H9 (cell line): ENCODE data around the gene ARNT2. TPM values are rescaled to one million over a fixed set of nuclear protein-coding genes. Genes with fewer than 3 reads are reported as not detected.

Experiments
- DNase-seq: peaks from one replicate; pipeline ENCODE4 v3.0.0-alpha.2; 2017
- H2AFZ ChIP-seq: one replicate; pipeline ENCODE4 v1.6.1; 2013; ENCODE audit warnings: mild to moderate bottlenecking, low read length, control low read depth, moderate library complexity
- H2AK5ac ChIP-seq: 2 replicates; pipeline ENCODE4 v1.6.1; 2013; ENCODE audit warnings: low read length, control low read depth, mixed read lengths; ENCODE audit not compliant: insufficient read length
- H2BK120ac ChIP-seq: one replicate; pipeline ENCODE4 v1.6.1; 2013; ENCODE audit warnings: low read depth, mild to moderate bottlenecking, low read length, control low read depth, inconsistent platforms; ENCODE audit not compliant: poor library complexity, severe bottlenecking
- H2BK12ac ChIP-seq: 2 replicates; pipeline ENCODE4 v1.6.1; 2013; ENCODE audit warnings: low read length, control low read depth, mixed read lengths, low read depth; ENCODE audit not compliant: insufficient read length
- H2BK15ac ChIP-seq: 2 replicates; pipeline ENCODE4 v1.6.1; 2013; ENCODE audit warnings: low read depth, low read length, control low read depth
- H2BK20ac ChIP-seq: one replicate; pipeline ENCODE4 v1.6.1; 2013; ENCODE audit warnings: low read depth, mild to moderate bottlenecking, low read length, control low read depth, inconsistent platforms; ENCODE audit not compliant: poor library complexity, severe bottlenecking
- H2BK5ac ChIP-seq: 2 replicates; pipeline ENCODE4 v1.6.1; 2013; ENCODE audit warnings: low read length, control low read depth, mixed read lengths; ENCODE audit not compliant: insufficient read length
- H3K14ac ChIP-seq: 2 replicates; pipeline ENCODE4 v1.6.1; 2013; ENCODE audit warnings: low read length, control low read depth; ENCODE audit not compliant: insufficient read depth
- H3K18ac ChIP-seq: 2 replicates; pipeline ENCODE4 v1.6.1; 2013; ENCODE audit warnings: low read depth, mild to moderate bottlenecking, mixed read lengths, low read length, control low read depth; ENCODE audit not compliant: insufficient read length
- H3K23ac ChIP-seq: 2 replicates; pipeline ENCODE4 v1.6.1; 2013; ENCODE audit warnings: low read length, control low read depth, mixed read lengths, low read depth; ENCODE audit not compliant: insufficient read length
- H3K23me2 ChIP-seq: 2 replicates; pipeline ENCODE4 v1.6.1; 2013; ENCODE audit warnings: low read depth, mild to moderate bottlenecking, mixed read lengths, low read length, control low read depth; ENCODE audit not compliant: insufficient read length, poor library complexity, severe bottlenecking
- H3K27ac ChIP-seq: 2 replicates; pipeline ENCODE4 v1.5.1; 2013; ENCODE audit warnings: low read length, control low read depth, mixed read lengths, low read depth; ENCODE audit not compliant: insufficient read length
- H3K27me3 ChIP-seq: 2 replicates; pipeline ENCODE4 v1.6.1; 2013; ENCODE audit warnings: low read length, control low read depth, inconsistent platforms; ENCODE audit not compliant: insufficient read depth
- H3K4ac ChIP-seq: 2 replicates; pipeline ENCODE4 v1.6.1; 2013; ENCODE audit warnings: low read depth, mild to moderate bottlenecking, control low read depth, inconsistent platforms, low read length, moderate library complexity
- H3K4me1 ChIP-seq: 2 replicates; pipeline ENCODE4 v1.6.1; 2013; ENCODE audit warnings: low read length, control low read depth, inconsistent platforms; ENCODE audit not compliant: insufficient read depth
- H3K4me2 ChIP-seq: 2 replicates; pipeline ENCODE4 v1.6.1; 2013; ENCODE audit warnings: low read length, control low read depth, mixed read lengths; ENCODE audit not compliant: insufficient read length, insufficient read depth
- H3K56ac ChIP-seq: 2 replicates; pipeline ENCODE4 v1.6.1; 2013; ENCODE audit warnings: low read depth, mild to moderate bottlenecking, mixed read lengths, low read length, control low read depth; ENCODE audit not compliant: insufficient read length
- H3K79me1 ChIP-seq: 2 replicates; pipeline ENCODE4 v1.6.1; 2013; ENCODE audit warnings: low read depth, mild to moderate bottlenecking, moderate library complexity, low read length, control low read depth, inconsistent platforms; ENCODE audit not compliant: insufficient read depth, poor library complexity, severe bottlenecking
- H3K79me2 ChIP-seq: 2 replicates; pipeline ENCODE4 v1.6.1; 2013; ENCODE audit warnings: low read length, control low read depth, inconsistent platforms; ENCODE audit not compliant: insufficient read depth
- H3K9ac ChIP-seq: 2 replicates; pipeline ENCODE4 v1.6.1; 2013; ENCODE audit warnings: low read length, control low read depth, mixed read lengths; ENCODE audit not compliant: insufficient read length; ENCODE audit errors: extremely low read depth
- H3K9me3 ChIP-seq: one replicate; pipeline ENCODE4 v1.6.1; 2013; ENCODE audit warnings: low read depth, low read length, inconsistent platforms; ENCODE audit not compliant: control insufficient read depth
- H3T11ph ChIP-seq: one replicate; pipeline ENCODE4 v1.6.1; 2013; ENCODE audit warnings: mild to moderate bottlenecking, low read length, control low read depth, inconsistent platforms
- H4K20me1 ChIP-seq: one replicate; pipeline ENCODE4 v1.6.1; 2013; ENCODE audit not compliant: control insufficient read depth, insufficient read length, insufficient read depth
- H4K5ac ChIP-seq: 2 replicates; pipeline ENCODE4 v1.6.1; 2013; ENCODE audit warnings: low read depth, mild to moderate bottlenecking, mixed read lengths, low read length, control low read depth; ENCODE audit not compliant: insufficient read length
- H4K8ac ChIP-seq: replicated peaks from 2 replicates; pipeline ENCODE4 v1.6.1; 2013; ENCODE audit warnings: low read length, control low read depth, mixed read lengths, low read depth; ENCODE audit not compliant: insufficient read length
- H4K91ac ChIP-seq: 2 replicates; pipeline ENCODE4 v1.6.1; 2013; ENCODE audit warnings: low read depth, mild to moderate bottlenecking, moderate library complexity, mixed read lengths, low read length, control low read depth; ENCODE audit not compliant: insufficient read length
- H3K27ac Mint-ChIP-seq, 3 experiments: 2 replicates in 2 of 3; 3 replicates in 1 of 3; pipeline ENCODE4 v1.8.0; 2020 to 2021; ENCODE audit warnings: mixed read lengths in 3 of 3, mild to moderate bottlenecking in 1 of 3, moderate library complexity in 1 of 3
- H3K27me3 Mint-ChIP-seq: 2 replicates; pipeline ENCODE4 v1.8.0; 2021; ENCODE audit warnings: low read depth, mild to moderate bottlenecking, moderate library complexity, mixed read lengths
- H3K36me3 Mint-ChIP-seq, 3 experiments: 2 replicates in 2 of 3; 3 replicates in 1 of 3; pipeline ENCODE4 v1.8.0; 2020 to 2021; ENCODE audit warnings: low read depth in 3 of 3, mixed read lengths in 3 of 3; ENCODE audit not compliant: insufficient read depth in 1 of 3
- H3K4me1 Mint-ChIP-seq, 2 experiments: 2 replicates each; pipeline ENCODE4 v1.8.0; 2020; ENCODE audit warnings: mixed read lengths in 2 of 2
- H3K4me3 Mint-ChIP-seq, 2 experiments: 2 replicates in 1 of 2; 3 replicates in 1 of 2; pipeline ENCODE4 v1.8.0; 2020 to 2021; ENCODE audit warnings: mild to moderate bottlenecking in 2 of 2, mixed read lengths in 2 of 2, moderate library complexity in 1 of 2
- H3K9me3 Mint-ChIP-seq, 2 experiments: 2 replicates in 1 of 2; 3 replicates in 1 of 2; pipeline ENCODE4 v1.8.0; 2020; ENCODE audit warnings: mild to moderate bottlenecking in 2 of 2, mixed read lengths in 2 of 2, moderate library complexity in 1 of 2
- WGBS: extraction: QIAGEN DNeasy Blood & Tissue Kit; methylation state at CpG from one replicate; pipeline ENCODE4 v1.1.7; 2013; ENCODE audit warnings: missing lambda C conversion rate, low lambda C conversion rate, mixed read lengths; ENCODE audit not compliant: insufficient read length; ENCODE audit errors: extremely low coverage; 5-methylcytosine and 5-hydroxymethylcytosine counted together
- total RNA-seq: library from RNA; stranded (reverse); gene quantifications from 2 replicates; pipeline ENCODE4 v1.2.1, GENCODE V29; 2021
- TF ChIP-seq, protein P1 (sequence below): fragments of 200-600 bp; sonication (generic); conservative IDR thresholded peaks from 3 replicates; pipeline ENCODE4 v1.8.0; 2021; ENCODE audit warnings: antibody characterized with exemption, mild to moderate bottlenecking

The ARNT2 gene
- total RNA-seq, 1 experiment from 2014 or later, result 10.5 TPM

DNA sequence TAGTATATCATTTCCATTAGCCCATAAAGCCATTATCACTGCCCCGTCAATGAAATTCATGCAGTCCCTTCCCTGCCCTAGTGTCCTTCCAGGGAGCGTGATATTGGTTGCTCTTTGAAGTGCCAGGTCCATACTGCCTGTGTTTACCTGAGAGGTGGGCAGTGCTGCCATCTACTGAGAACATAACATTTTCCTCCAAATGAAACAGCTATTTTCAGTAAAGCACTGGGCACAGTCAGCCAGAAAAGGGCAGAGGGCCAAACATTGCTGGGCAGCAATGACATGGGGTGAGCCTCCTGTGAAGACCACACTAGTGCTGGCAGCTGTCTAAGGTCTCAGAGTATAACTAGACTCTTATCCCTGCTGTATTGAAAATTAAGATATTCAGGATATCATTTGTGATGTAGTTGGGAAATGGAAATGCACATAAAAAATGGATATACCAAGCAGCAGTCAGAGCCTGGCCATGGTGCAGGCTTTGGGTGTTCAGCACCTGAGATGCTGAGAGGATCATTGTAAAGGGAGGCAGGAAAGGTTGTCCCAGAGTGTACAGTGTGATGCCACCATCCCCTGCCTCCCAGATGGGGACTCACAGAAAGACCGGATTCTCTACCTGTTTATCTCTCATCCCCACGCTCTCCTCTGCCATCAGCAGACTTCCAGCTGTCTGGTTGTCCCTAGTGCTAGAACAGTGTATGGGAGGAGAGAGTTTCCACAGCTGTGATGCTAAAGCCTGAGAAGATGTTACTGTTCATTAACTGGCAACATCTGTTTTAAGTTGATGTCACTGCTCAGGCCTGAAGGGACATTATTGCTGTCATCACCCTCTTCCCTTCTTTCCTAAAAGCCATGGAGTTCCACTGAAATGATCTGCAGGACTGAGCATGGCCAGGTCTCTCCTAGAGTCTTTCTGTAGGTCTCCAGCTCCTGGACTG is 108.8 kb downstream of the ARNT2 start:
- no peak overlapping the region for H2AK5ac ChIP-seq
- no peaks in the 10 kb centered on the region for H3K79me2 ChIP-seq
- H3K4ac ChIP-seq, result no peak overlapping the region
- no peak overlapping the region for H2BK120ac ChIP-seq
- no peaks in the 10 kb centered on the region for H3K9me3 ChIP-seq
- H3K14ac ChIP-seq, result no peak overlapping the region
- H3K56ac ChIP-seq, result no peak overlapping the region
- H3K9ac ChIP-seq, result no peak overlapping the region
- Mint-ChIP-seq H3K9me3 (peaks cover 3 to 7% of the 10 kb centered on the region in 2 experiments; a peak in 3 of 5 replicates), H3K4me3 (no peak overlapping the region), H3K27ac (no peak overlapping the region), H3K27me3 (no peaks in the 10 kb centered on the region; the same call in 1 of the 2 replicates), H3K4me1 (no peaks in the 10 kb centered on the region), H3K36me3 (peaks cover 0 to 33% (median 8%) of the 10 kb centered on the region in 3 experiments; a peak in 6 of 7 replicates)
- H4K20me1 ChIP-seq, result no peaks in the 10 kb centered on the region
- no peak overlapping the region for H2AFZ ChIP-seq
- no peak for DNase-seq
- H2BK12ac ChIP-seq, result no peak overlapping the region
- no peak overlapping the region for H2BK15ac ChIP-seq
- no peak overlapping the region for H4K8ac ChIP-seq
- H3K4me1 ChIP-seq, result no peaks in the 10 kb centered on the region
- H4K91ac ChIP-seq, result no peak overlapping the region
- no peaks in the 10 kb centered on the region for H3K79me1 ChIP-seq
- TF ChIP-seq, protein P1, sequence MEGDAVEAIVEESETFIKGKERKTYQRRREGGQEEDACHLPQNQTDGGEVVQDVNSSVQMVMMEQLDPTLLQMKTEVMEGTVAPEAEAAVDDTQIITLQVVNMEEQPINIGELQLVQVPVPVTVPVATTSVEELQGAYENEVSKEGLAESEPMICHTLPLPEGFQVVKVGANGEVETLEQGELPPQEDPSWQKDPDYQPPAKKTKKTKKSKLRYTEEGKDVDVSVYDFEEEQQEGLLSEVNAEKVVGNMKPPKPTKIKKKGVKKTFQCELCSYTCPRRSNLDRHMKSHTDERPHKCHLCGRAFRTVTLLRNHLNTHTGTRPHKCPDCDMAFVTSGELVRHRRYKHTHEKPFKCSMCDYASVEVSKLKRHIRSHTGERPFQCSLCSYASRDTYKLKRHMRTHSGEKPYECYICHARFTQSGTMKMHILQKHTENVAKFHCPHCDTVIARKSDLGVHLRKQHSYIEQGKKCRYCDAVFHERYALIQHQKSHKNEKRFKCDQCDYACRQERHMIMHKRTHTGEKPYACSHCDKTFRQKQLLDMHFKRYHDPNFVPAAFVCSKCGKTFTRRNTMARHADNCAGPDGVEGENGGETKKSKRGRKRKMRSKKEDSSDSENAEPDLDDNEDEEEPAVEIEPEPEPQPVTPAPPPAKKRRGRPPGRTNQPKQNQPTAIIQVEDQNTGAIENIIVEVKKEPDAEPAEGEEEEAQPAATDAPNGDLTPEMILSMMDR, result peak; percentile 43; the same call in 2 of the 3 replicates
- no peak overlapping the region for H4K5ac ChIP-seq
- no peak overlapping the region for H3K27ac ChIP-seq
- H3T11ph ChIP-seq, result no peak overlapping the region
- no peak overlapping the region for H3K23ac ChIP-seq
- no CpG with 5 or more reads among the region's 4 CpGs for WGBS
- H3K27me3 ChIP-seq, result no peaks in the 10 kb centered on the region
- H2BK5ac ChIP-seq, result no peak overlapping the region
- no peak overlapping the region for H3K4me2 ChIP-seq
- H3K23me2 ChIP-seq, result no peaks in the 10 kb centered on the region
- H3K18ac ChIP-seq, result no peak overlapping the region
- H2BK20ac ChIP-seq, result no peak overlapping the region
